GM23248 (cell line): Measurements from ENCODE around the gene IQGAP2.

Source experiments
- EZH2 ChIP-seq: fragments of 200-600 bp; sonication (generic); IDR thresholded peaks from 2 replicates; pipeline ENCODE4 v1.6.1; 2018; ENCODE audit warnings: antibody characterized with exemption, mild to moderate bottlenecking; ENCODE audit not compliant: insufficient read depth, poor library complexity, severe bottlenecking
- EZH2phosphoT487 ChIP-seq: fragments of 200-600 bp; sonication (generic); IDR thresholded peaks from 2 replicates; pipeline ENCODE4 v1.6.1; 2018; ENCODE audit warnings: antibody characterized with exemption, moderate library complexity, mild to moderate bottlenecking, low read depth; ENCODE audit not compliant: insufficient read depth

DNA sequence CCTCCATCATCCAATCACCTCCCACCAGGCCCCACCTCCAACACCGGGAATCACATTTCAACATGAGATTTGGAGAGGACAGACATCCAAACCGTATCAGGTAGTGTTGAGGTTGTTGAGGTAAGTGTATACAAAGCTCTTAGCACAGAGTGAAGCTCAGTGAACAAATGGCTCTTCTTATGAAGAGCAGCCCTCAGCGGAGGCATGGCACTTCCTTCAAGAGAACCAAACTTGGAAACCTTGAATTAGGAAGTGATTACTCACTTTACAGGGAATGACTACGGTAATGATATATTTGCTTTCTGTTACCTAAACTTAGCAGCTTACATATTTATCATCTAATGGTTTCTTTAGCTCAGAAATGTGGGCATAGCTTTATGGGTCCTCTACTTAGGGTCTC lies 92.8 kb downstream of the IQGAP2 start:
- no peak for TF ChIP-seq EZH2
- TF ChIP-seq EZH2phosphoT487 = no peak
